GM18502 (cell line): ENCODE results near the gene S100A8.
"Not testable (repeated sequence)": the region's sequence is repeated elsewhere in the genome, so short reads cannot be mapped to it uniquely, and the experiment has no call there.

Experiments
- ATAC-seq: cut with Tn5 transposase; IDR thresholded peaks from one replicate; pipeline ENCODE4 v1.9.1; 2021; ENCODE audit warnings: mild to moderate bottlenecking; ENCODE audit not compliant: unreplicated experiment, poor library complexity

S100A8 gene

DNA sequence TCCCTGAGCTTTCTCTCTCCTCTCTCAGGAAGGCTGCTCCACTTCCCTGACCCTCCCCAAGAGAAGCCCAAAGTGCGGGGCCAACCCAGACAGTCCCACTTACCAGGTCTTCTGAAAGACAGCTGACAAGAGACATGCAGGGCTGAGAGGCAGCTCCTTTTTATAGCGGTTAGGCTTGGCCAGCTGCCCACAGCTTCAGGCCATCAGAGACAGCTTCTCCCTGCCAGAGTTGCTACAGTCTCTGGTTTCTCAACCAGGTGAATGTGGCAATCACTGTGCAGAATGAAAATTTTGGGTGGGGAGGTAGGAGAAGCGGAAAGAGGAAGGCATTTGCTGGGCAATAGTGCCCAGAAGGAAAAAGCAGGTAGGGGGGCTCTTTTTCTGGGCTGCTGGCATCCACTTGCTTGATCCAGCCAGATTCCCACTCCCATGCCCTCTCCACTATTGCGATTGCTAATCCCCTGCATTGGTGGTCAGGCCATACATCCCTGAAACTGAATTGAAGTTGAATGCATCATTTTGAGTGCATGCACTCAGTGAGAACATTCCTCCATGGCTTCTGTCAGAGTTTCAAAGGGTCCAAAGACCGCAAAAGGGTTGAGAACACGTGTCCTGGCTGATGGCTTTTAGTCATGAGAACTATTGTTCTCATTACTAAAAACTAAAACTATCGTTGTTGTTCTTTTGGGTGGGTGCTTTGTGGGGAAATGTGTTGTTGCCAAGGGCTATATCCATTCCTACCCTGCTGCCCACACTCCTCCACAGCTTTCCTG lies at the start of gene S100A8:
Gene S100A8, minus strand, starts transcription at position 136 of the 773 bp plus-strand sequence. CDS start 538 bp downstream, outside the sequence.
- no peak for ATAC-seq

DNA sequence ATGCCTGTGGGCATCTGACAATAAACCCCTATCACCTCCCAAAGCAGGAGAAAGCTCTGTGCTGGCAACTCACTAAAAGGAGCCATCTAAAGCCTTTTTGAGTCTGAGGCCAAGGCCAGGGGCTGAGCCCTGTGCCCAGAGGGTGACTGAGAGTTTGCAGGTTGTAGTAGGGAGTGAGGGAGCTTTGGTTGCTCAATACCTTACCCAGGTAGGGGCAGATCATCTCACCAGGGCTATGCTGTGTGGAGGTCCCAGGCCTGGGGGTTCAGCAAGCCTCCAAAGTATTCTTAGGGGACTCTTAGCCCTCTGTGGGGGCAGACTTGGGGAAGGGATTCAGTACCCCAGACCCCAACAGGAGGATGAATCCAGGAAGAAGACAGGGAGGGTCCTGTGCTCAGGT lies 48.4 kb upstream of the S100A8 start:
- no peak for ATAC-seq

DNA sequence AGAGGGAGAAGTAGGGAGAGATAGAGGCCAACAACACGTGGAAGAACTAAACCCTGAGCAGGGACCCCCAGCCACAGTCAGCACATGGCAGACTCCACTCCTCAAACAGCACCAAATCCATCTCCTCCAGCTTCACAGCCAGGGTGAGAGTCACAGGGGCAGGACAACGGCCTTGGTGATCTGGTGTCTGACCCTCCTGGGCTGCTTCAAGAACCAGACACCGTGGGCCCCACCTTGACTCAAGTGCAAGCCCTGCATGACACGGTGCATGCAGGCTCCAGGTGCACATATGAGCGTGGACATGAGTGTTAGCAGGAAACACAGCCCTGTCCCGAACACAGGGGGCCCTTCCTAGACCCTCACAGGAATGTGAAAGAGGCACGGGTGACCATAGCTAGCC lies 47.7 kb upstream of the S100A8 start:
- no peak for ATAC-seq

DNA sequence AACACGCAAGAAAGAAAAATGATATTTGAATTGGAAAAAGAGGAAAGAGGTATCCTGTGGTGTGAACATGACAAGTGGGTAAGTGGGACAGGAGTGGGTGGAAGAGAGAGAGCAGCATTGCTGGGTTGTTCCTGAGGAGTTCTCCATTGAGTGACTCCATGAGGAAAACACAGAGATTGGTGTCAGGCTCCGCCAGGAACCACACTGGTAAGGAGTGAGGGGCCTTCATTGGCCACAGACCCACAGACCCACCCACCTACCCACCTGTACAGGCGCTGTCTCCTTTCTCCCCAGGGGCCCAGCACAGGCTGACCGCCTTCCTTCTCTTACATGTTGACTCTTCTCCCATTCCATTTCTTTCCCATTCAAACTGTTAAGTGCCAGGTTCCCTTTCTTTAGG lies 46.4 kb upstream of the S100A8 start:
- no peak for ATAC-seq

DNA sequence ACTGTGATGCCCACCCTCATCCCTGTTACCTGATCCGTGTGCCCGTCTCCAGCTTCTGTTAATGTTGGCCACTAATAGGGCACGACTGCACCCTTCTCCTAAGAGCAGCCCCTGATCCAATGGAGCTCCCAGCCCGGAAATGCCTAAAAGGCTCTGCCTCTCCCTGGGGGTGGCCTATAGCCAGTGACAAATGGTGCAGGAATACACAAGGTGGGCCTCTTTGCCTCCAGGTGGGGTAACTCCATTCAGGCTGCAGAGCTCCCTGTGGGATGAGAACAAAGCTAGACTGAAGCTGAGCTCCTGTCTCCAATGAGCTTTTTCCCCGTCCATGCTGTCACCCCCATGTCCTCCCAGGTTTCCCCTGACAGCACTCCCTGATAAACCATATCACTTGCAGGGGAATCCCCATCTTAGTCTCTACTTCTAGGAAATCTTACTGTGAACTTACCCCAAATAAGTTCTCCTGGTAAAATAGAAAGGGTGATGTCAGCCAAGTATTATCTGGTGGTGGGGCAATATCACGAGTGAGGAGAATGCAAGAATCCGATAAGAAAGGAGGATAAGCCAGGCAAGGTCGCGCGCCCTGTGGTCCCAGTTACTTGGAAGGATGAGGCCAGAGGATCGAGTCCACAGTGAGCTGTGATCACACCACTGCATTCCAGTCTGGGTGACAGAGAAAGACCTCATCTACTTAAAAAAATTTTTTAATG lies 44.0 kb upstream of the S100A8 start:
- no peak for ATAC-seq

DNA sequence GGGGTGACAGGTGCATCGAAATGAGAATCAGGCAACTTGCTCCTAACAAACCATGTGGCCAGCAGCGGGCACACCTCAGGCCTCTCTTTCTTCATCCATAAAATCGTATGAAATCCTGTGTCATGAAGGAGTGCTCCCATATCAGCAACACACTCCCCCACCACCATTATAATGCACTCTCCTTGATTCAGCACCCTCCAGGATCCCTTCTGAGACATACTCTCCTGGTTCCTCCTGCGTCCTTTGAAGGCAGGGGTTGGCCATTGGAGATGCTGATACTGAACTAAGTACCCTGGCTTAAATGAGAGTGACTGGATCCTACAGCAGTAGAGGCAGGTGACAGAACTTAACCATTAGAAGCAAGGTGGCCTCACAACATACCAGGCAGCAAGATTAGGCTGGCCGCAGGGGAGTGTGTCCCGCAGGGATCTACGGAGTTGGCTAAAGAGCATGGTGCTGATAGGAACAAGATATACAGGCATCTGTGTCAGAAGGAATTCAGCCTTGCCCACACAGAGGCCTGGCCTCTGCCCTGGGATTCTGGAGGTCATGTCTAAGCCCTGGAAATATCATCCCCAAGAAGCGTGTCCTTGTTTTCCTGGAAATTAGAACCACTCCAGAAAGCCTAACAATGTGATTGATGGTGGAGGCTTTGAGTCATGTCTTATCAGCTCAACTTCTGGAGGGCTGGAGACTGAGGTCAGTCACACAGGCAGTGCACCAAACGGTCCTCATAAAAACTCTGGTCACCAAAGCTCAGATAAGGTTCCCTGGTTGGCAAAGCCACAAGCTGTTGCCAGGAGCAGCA lies 42.2 kb upstream of the S100A8 start:
- no peak for ATAC-seq

DNA sequence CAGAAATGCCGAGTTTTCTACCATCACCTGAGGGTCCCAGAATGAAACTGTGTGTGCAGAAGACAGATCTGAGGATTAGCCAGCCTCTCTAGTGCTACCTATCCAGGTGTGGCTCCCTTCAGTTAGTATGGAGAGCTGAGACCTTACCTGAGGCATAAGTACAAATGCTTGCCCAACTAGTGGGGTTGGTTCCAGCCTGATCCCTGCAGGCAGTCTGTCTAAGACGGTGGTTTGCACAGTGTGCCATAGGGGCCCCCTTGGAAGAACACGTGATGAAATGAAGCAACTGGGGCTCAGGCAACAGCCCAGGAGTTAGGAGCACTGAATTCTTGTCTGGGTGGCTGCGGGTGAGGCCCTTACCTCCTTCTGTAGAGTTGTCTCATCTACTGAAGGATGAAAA lies 41.1 kb upstream of the S100A8 start:
- no peak for ATAC-seq

DNA sequence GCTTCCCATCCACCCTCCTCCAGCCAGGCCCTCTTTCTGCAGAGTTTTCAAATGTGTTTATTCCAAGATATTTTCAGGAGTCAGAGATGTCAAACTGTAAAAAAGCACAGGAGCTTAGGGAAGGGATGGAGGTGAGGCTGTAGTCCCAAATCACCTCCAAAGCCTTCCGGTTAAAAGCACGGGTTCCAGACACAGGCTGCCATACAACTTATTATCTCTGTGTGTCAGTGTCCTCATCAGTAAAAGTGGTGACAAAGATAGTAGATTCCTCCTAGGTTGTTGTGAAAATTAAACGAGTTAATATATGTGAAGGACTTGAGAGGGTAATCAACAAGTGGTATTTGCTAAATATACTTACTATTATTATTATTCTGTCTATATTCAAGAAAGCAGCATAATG lies 40.6 kb upstream of the S100A8 start:
- ATAC-seq: no peak

DNA sequence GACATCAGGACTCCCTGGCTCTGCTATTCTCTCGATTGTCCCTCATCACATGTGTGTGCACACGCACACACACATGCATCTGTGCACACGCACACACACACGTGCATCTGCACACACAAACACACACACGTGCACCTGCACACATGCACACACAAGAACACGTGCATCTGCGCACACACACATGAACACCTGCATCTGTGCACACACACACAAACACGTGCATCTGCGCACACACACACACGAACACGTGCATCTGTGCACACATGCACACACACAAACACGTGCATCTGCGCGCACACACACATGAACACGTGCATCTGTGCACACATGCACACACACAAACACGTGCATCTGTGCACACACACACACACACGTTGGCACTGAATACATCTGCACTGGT lies 40.1 kb upstream of the S100A8 start:
- no peak for ATAC-seq

DNA sequence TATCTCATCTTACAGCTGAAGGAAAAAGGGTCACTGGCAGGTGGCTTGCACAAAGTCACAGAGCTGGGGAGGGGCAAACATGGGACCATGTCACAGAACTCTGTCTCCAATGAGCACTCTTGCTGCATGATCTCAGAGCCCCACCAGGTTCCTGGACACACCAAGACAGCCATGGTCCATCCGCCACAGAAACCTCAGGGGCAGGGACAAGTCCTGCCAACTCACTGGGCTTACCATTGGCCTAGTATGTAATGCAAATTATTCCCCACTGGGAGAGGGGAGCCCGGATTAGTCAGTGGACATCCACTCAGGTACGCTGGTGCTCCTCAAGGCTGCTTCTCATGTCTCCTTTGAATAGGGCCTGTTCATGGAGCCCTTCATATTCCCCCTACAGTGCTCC lies 39.7 kb upstream of the S100A8 start:
- no peak for ATAC-seq

DNA sequence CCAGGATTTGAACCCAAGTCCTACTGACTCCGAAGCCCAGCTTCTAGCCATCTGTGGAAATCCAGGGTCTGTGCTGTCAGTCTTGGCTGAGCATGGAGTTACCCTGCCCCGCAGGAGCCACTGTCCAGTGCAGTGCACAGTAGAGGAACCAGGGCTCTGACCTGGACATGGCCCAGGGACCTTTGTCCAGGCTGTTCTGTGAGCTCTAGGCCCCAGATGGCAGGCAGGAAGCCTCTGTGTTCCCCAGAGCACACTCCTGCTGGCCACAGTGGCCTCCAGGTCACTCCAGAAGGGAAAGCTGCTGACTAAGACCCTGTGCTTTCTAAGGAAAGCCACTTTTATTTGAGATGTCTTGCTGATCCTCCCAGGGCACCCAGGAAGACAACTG lies 39.3 kb upstream of the S100A8 start:
- ATAC-seq: no peak

DNA sequence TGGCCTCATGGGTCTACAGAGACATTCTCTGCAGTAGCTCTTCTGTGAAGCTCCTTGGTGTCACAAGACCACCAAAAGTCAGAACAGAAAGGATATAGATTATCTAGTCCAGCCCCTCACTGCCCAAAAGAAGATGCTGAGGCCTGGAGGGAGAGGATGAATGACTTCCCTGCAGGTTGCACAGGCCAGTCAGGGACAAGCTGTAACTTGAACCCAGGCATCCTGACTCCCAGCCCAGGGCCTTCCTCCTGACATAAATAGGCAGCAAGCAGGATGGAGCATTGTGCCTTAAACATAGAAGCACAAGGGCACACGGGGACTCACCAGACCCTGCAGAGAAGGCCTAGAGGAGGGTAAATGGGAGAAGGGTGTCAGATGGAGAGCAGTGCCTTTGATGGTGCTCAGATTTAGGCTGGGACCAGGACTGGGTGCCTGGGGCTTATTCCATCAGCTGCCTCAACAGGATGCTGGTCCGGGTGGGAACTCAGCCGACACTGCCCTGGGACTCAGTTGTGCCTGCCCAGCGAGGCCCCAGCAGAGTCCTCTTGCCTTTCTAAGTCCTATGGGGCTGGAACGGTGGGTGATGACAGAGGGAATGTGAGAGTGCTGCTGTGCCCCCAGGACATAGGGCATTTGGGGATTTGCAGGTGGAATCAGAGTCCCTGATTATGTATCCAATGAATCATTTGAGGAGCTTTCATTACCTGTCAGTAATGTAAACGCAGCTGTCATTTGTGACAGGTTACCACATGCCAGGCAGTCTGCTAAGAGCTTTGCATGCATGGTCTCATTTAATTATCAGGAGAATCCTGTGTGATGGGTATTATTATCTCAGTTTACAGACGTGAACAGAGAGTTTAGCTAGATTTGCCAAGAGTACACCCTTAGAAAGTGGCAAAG lies 38.6 kb upstream of the S100A8 start:
- ATAC-seq: no peak

DNA sequence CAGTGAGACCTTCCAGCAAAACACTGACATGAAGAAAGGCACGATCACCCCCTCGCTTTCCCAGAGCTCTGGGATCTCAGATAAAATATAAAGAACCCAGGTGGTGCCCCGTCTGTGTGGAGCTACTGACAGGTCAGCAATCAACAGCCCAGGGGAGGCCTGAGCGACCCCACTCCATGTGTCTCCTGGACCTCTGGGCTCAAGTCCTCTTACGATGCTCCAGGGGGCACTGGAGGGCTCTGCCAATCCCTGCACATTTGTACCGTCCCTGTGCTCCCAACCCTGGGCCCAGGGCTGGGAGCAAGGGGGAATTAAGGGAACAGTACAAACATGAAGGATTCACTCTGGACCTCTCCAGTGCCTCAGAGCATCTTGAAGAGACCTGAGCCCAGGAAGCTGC lies 37.9 kb upstream of the S100A8 start:
- ATAC-seq: no peak

DNA sequence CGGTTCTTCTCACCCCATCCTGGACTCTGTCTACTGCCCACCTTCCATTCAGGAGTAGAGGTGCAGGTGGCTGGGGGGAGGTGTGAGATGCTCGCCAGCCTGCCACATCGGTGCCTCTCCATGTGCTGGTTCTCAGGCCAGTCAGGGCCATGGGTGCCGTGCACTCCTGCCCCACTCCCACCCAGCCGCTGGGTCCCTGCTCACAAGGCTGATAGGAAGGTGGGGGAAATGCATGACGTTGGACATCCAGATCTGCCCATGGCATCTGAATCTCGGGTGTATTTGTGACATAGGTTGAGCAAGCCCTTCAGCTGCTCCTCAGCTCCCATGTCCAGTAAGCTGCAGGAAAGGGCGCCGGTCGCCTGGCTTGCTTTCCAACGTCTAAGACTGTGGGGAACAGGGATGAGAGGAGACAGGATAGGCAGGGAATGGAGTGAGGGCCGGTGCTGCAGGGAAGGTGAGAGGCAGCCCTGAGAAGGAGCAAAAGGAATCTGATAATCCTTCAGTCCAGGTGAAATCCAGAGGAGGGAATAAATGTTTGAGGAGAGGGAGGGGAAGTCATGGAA lies 37.3 kb upstream of the S100A8 start:
- ATAC-seq: no peak

DNA sequence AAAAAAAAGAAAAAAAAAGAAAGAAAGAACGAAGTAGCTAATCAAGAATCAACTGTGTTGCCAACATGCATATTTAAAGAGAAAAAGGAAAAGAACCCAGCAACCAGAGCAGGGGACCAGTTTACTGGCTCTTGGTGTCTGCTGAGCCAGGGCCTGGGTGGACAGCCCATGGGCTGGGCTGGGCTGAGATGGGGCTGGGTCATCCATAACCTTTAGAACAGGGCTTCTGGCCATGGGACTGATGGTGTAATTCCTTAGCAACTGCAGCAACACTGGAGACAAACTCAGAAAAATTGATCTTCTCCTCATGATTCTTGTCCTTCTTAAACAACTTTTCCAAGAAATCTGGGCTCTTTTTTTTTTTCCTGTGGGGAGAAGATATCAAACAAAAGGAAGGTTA lies 35.9 kb upstream of the S100A8 start:
- ATAC-seq: no peak

DNA sequence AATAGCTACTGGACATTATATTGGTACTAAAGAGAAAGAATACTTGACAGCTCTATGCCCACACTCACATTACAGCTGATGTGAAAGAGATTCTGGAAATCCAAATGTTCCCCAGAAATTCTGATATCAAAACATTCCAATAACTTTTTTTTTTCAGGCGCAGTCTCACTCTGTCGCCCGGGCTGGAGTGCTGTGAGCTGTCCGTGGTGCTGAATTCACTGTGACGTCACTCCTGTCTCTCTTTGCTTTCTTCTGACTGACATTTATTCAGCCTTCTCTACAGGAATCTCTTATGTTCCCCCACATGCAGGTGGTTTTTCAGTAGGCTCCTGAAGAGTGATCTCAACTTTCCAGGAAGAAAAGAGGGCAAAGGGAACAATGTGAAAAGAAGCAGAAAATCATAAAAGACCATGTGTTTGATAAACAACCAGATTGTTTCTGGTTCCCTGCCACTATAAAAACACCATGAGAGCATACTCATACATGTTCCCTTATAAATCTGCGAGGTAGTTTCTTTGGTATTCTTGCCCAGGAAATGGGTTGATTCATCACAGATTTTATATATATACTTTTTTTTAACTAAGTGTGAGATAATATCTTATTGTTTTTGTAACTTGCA lies 31.7 kb upstream of the S100A8 start:
- no peak for ATAC-seq

DNA sequence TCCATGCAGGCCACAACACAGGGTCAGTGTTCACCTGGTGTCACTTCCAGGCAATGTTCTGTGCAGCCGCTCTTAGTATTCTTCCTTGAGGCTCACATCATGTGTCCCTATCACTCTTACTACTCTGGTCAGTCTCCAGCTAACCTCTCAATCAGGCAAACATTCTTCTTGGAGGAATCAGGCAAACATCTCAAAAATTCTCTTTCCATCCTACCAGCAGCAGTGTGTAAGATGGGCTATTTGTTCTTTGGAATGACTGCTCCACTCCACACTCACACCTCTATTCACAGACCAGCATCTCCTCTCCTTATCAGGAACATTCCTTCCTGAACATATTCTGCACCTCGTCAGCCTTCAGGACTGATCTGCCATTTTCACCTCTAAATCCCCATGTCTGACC lies 29.4 kb upstream of the S100A8 start:
- no peak for ATAC-seq

DNA sequence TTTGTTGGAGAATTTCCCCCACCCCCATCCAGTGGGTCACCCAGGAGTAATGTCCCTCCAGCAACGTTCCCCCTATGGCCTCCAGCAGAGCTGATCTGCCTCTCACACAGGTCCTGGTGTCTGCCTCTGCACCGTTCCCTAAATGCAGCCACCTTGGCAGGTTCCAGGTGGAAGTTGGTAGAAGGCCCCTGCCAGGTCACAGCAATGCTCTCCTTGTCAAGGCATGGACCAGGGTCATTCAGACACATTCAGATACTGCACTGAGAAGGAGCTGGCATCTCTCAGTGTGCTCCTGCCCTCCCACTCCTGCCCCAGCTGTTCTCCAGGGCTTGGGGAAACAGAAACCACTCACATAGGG lies 28.5 kb upstream of the S100A8 start:
- not testable (repeated sequence) for ATAC-seq

DNA sequence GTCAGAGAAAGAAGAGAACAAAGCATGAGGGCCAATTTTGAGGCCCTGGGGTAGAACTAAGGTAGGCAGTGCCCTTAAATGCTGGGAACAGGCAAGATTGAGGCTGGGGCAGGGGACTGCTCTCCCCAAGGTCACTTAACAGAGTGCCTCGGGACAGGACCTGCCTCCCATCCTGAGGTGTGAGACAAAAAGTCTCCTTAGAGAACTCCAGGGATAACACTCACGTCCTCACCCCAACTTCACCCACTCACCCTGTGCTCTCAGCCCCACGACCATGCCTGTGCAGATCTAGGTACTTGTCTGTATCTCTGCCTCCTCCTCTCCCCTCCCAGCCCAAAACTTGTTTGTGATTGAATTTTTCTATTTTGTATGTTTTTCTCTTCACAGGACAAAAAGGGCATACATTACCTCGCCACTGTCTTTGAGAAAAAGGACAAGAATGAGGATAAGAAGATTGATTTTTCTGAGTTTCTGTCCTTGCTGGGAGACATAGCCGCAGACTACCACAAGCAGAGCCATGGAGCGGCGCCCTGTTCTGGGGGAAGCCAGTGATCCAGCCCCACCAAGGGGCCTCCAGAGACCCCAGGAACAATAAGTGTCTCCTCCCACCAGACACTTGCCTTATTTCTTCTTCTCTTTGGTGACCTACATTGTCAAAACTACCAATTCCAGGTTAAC lies 28.0 kb upstream of the S100A8 start:
- ATAC-seq: not testable (repeated sequence)
